Adrenal gland (tissue), 5 donors: ENCODE data around the gene NECTIN3.

Experiments
- CTCF ChIP-seq, 6 experiments: fragments of 450-650 bp in 4 of 6; fragments of 200-600 bp in 2 of 6; sonication (generic) in 1 of 6; IDR thresholded peaks; 1 replicate in 5 of 6; 2 replicates in 1 of 6; pipeline versions ENCODE4 v1.5.1 to v1.8.0; 2016 to 2021; ENCODE audit warnings: antibody characterized with exemption in 6 of 6, mild to moderate bottlenecking in 2 of 6, moderate library complexity in 1 of 6
- POLR2A ChIP-seq, 2 donors: fragments of 450-650 bp; IDR thresholded peaks; one replicate each; pipeline ENCODE4 v1.6.1; 2017; ENCODE audit warnings: antibody characterized with exemption in 2 of 2, mild to moderate bottlenecking in 2 of 2, moderate library complexity in 1 of 2
- donor health status: DM: no; HTN: no; CAD: no.

GRCh38 chr3:111197485-111197884, 125.9 kb downstream of the NECTIN3 start:
- TF ChIP-seq CTCF (IDR thresholded peaks at IDR 0.05), result no peak
- TF ChIP-seq POLR2A (IDR thresholded peaks at IDR 0.05), result no peak
